Left lung (tissue), 10 donors: ENCODE results near the gene PRKCZ. TPM values are rescaled to one million over a fixed set of nuclear protein-coding genes. Genes with fewer than 3 reads are reported as not detected.

Experiments used
- ATAC-seq: fragments of 200-7000 bp; cut with Tn5 transposase; one replicate; pipeline ENCODE4 v1.9.1; 2020; ENCODE audit warnings: moderate library complexity
- DNase-seq, 4 donors: peaks; one replicate each; pipeline ENCODE4 v3.0.0-alpha.2; 2013 to 2020
- H3K27ac ChIP-seq, 2 donors: fragments of 200-600 bp; sonication (generic) in 1 of 2; one replicate each; pipeline versions ENCODE4 v1.5.0 to v1.8.0; 2020 to 2021
- H3K27me3 ChIP-seq, 2 donors: fragments of 200-600 bp; sonication (generic) in 1 of 2; one replicate each; pipeline versions ENCODE4 v1.5.0 to v1.8.0; 2020 to 2021
- H3K36me3 ChIP-seq, 2 donors: fragments of 200-600 bp; sonication (generic) in 1 of 2; one replicate each; pipeline versions ENCODE4 v1.5.0 to v1.8.0; 2020 to 2021
- H3K4me1 ChIP-seq, 2 donors: fragments of 200-600 bp; one replicate each; pipeline ENCODE4 v1.8.0; 2021
- H3K4me3 ChIP-seq, 2 donors: fragments of 200-600 bp; sonication (generic) in 1 of 2; one replicate each; pipeline versions ENCODE4 v1.5.0 to v1.8.0; 2020 to 2021; ENCODE audit warnings: mild to moderate bottlenecking in 1 of 2
- H3K9me3 ChIP-seq, 2 donors: fragments of 200-600 bp; sonication (generic) in 1 of 2; one replicate each; pipeline versions ENCODE4 v1.5.0 to v1.8.0; 2020 to 2021
- CTCF ChIP-seq, 2 donors: fragments of 200-600 bp; sonication (generic) in 1 of 2; IDR thresholded peaks; one replicate each; pipeline versions ENCODE4 v1.5.0 to v1.8.0; 2021; ENCODE audit warnings: antibody characterized with exemption in 2 of 2
- intact Hi-C, 2 donors: fragments of 100-400 bp; cut with DNase I; formaldehyde crosslinking; loops; one replicate each; pipeline versions ENCODE4 v1.11.2 to v1.14.2; 2022
- polyA plus RNA-seq, 6 donors: library from polyadenylated mRNA; unstranded; fragments of 120-200 nt; gene quantifications; one replicate each; pipeline ENCODE4 v1.2.1, GENCODE V29; 2013; ENCODE audit not compliant: insufficient read length in 6 of 6
- total RNA-seq, 2 donors: library from RNA; stranded (reverse); fragmentation: NEBNext Ultra II Directional; extraction: Animal tissue kit (Norgen Biotek cat#: 25700); gene quantifications; one replicate each; pipeline ENCODE4 v1.2.1, GENCODE V29; 2021
- donor health status: DM: no; HTN: yes; CAD: no.
- donor health status: DM: no; HTN: no; CAD: no.

The PRKCZ gene
- total and polyA plus RNA-seq, 8 donors, result 37.5 to 129 (median 48.0) TPM

- ATAC-seq (peak; percentile 75), DNase-seq (peak in 2 of 4 donors; percentile 65 to 84)
- Histone ChIP-seq H3K4me1 (peaks cover 7 to 30% of the 10 kb centered on the region in 2 donors), H3K27me3 (peaks cover 0 to 22% of the 10 kb centered on the region in 2 donors), H3K4me3 (no peak overlapping the region), H3K9me3 (no peaks in the 10 kb centered on the region), H3K27ac (peak overlapping the region; percentile 63 to 78), H3K36me3 (no peaks in the 10 kb centered on the region)
- intact Hi-C loops, result no loop called here
- no peak for TF ChIP-seq CTCF (IDR thresholded peaks at IDR 0.05)
Observed at GRCh38 chr1:2127187-2128145, 77.3 kb downstream of the PRKCZ start.

- Histone ChIP-seq H3K36me3 (no peaks in the 10 kb centered on the region), H3K27me3 (peaks cover 0 to 22% of the 10 kb centered on the region in 2 donors), H3K9me3 (no peaks in the 10 kb centered on the region), H3K4me1 (peaks cover 10 to 37% of the 10 kb centered on the region in 2 donors), H3K4me3 (no peak overlapping the region), H3K27ac (peak overlapping the region; percentile 68 to 78)
- intact Hi-C loops, result no loop called here
- no peak for TF ChIP-seq CTCF (IDR thresholded peaks at IDR 0.05)
- ATAC-seq, result peak; percentile 74
- DNase-seq, result peak in 3 of 4 donors; percentile 85 to 90 (median 87)
Observed at GRCh38 chr1:2128189-2128901, 78.1 kb downstream of the PRKCZ start.

- intact Hi-C loops, result no loop called here
Observed at GRCh38 chr1:2129256-2129943, 79.2 kb downstream of the PRKCZ start.

GRCh38 chr1:2130156-2130555, 79.9 kb downstream of the PRKCZ start:
- no peak for TF ChIP-seq CTCF (IDR thresholded peaks at IDR 0.05)
- H3K36me3 ChIP-seq, result no peaks in the 10 kb centered on the region
- no peak overlapping the region for H3K4me3 ChIP-seq
- peaks cover 16 to 53% of the 10 kb centered on the region in 2 donors for H3K4me1 ChIP-seq
- DNase-seq, result peak in 2 of 4 donors; percentile 26 to 43
- no peaks in the 10 kb centered on the region for H3K9me3 ChIP-seq
- no peak for ATAC-seq
- intact Hi-C loops, result no loop called here
- H3K27ac ChIP-seq, result no peak overlapping the region
- H3K27me3 ChIP-seq, result peaks cover 0 to 22% of the 10 kb centered on the region in 2 donors

More at GRCh38 chr1:2129256-2129943, 79.2 kb downstream of the PRKCZ start:
- Histone ChIP-seq H3K27ac (peak overlapping the region; percentile 68 to 78), H3K4me1 (peaks cover 10 to 45% of the 10 kb centered on the region in 2 donors), H3K4me3 (no peak overlapping the region), H3K9me3 (no peaks in the 10 kb centered on the region), H3K36me3 (no peaks in the 10 kb centered on the region), H3K27me3 (peaks cover 0 to 22% of the 10 kb centered on the region in 2 donors)
- no peak for TF ChIP-seq CTCF (IDR thresholded peaks at IDR 0.05)
- DNase-seq, result peak in 2 of 4 donors; percentile 25 to 39
- no peak for ATAC-seq
